WTC11 (cell line): ENCODE results near the gene NFILZ. TPM values are rescaled to one million over a fixed set of nuclear protein-coding genes. Genes with fewer than 3 reads are reported as not detected.

Experiments
- ATAC-seq: fragments of 200-7000 bp; cut with Tn5 transposase; 2 replicates; pipeline ENCODE4 v1.10.0; 2021; ENCODE audit warnings: mild to moderate bottlenecking, moderate library complexity
- CTCF ChIA-PET: fragments of 300-600 bp; sonication (Branson Sonifier 250); formaldehyde crosslinking; loops from one replicate; lab custom pipeline; 2021; ENCODE audit warnings: antibody characterized with exemption; lab: Charles Lee
- POLR2A ChIA-PET: fragments of 350-600 bp; sonication (Branson Sonifier 250); formaldehyde crosslinking; loops from one replicate; lab custom pipeline; 2021; ENCODE audit warnings: antibody characterized with exemption; lab: Charles Lee
- DNase-seq: peaks from one replicate; pipeline ENCODE4 v3.0.0; 2021; ENCODE audit warnings: low spot score
- H3K27ac Mint-ChIP-seq: 2 replicates; pipeline ENCODE4 v1.8.0; 2021; ENCODE audit warnings: mixed read lengths
- H3K27me3 Mint-ChIP-seq: 2 replicates; pipeline ENCODE4 v1.8.0; 2021; ENCODE audit warnings: low read depth, mild to moderate bottlenecking, moderate library complexity, mixed read lengths
- H3K36me3 Mint-ChIP-seq: 2 replicates; pipeline ENCODE4 v1.8.0; 2021; ENCODE audit warnings: mixed read lengths
- H3K4me1 Mint-ChIP-seq: 2 replicates; pipeline ENCODE4 v1.8.0; 2022; ENCODE audit warnings: mixed read lengths
- H3K4me3 Mint-ChIP-seq: 2 replicates; pipeline ENCODE4 v1.8.0; 2021; ENCODE audit warnings: mild to moderate bottlenecking, moderate library complexity, mixed read lengths
- H3K9me3 Mint-ChIP-seq: 2 replicates; pipeline ENCODE4 v1.8.0; 2021; ENCODE audit warnings: mixed read lengths
- CTCF ChIP-seq: fragments of 200-600 bp; IDR thresholded peaks from 2 replicates; pipeline ENCODE4 v1.8.0; 2022; ENCODE audit warnings: antibody characterized with exemption
- IRF1 ChIP-seq: sonication (generic); formaldehyde crosslinking; IDR thresholded peaks from 2 replicates; pipeline ENCODE4 v1.8.0; 2023; ENCODE audit warnings: missing genetic modification reagents
- KAT7 ChIP-seq: sonication (generic); formaldehyde crosslinking; IDR thresholded peaks from 2 replicates; pipeline ENCODE4 v1.8.1; 2023; ENCODE audit warnings: missing genetic modification reagents, mild to moderate bottlenecking, borderline replicate concordance
- MAX ChIP-seq: sonication (generic); formaldehyde crosslinking; IDR thresholded peaks from 2 replicates; pipeline ENCODE4 v1.8.0; 2022; ENCODE audit warnings: mild to moderate bottlenecking, missing genetic modification reagents
- MXD4 ChIP-seq: fragments of 250-450 bp; sonication (Bioruptor Pico); IDR thresholded peaks from 2 replicates; pipeline ENCODE4 v1.8.0; 2021; ENCODE audit warnings: mild to moderate bottlenecking, moderate library complexity, borderline replicate concordance
- NFATC4 ChIP-seq: fragments of 250-450 bp; sonication (Bioruptor Pico); IDR thresholded peaks from 2 replicates; pipeline ENCODE4 v1.9.0; 2021; ENCODE audit warnings: mild to moderate bottlenecking
- NR1H2 ChIP-seq: sonication (generic); formaldehyde crosslinking; IDR thresholded peaks from 2 replicates; pipeline ENCODE4 v1.9.0; 2021; ENCODE audit warnings: mild to moderate bottlenecking, moderate library complexity, missing genetic modification reagents
- NR3C1 ChIP-seq: sonication (generic); formaldehyde crosslinking; conservative IDR thresholded peaks from 2 replicates; pipeline ENCODE4 v1.8.1; 2023; ENCODE audit warnings: low read depth, mild to moderate bottlenecking, missing genetic modification reagents
- PREB ChIP-seq: sonication (generic); formaldehyde crosslinking; IDR thresholded peaks from 2 replicates; pipeline ENCODE4 v1.8.1; 2022; ENCODE audit warnings: mild to moderate bottlenecking, missing genetic modification reagents, moderate library complexity, borderline replicate concordance
- RELA ChIP-seq: sonication (generic); formaldehyde crosslinking; IDR thresholded peaks from 2 replicates; pipeline ENCODE4 v1.8.1; 2022; ENCODE audit warnings: missing genetic modification reagents, mild to moderate bottlenecking, borderline replicate concordance
- STAT6 ChIP-seq: sonication (generic); formaldehyde crosslinking; conservative IDR thresholded peaks from 2 replicates; pipeline ENCODE4 v1.8.1; 2023; ENCODE audit warnings: mild to moderate bottlenecking, low read depth, missing genetic modification reagents, moderate library complexity
- USF1 ChIP-seq: sonication (generic); formaldehyde crosslinking; IDR thresholded peaks from 2 replicates; pipeline ENCODE4 v1.8.0; 2022; ENCODE audit warnings: mild to moderate bottlenecking, missing genetic modification reagents
- ZBTB21 ChIP-seq: sonication (generic); formaldehyde crosslinking; IDR thresholded peaks from 2 replicates; pipeline ENCODE4 v1.8.1; 2023; ENCODE audit warnings: mild to moderate bottlenecking, missing genetic modification reagents, borderline replicate concordance
- ZMAT4 ChIP-seq: fragments of 250-450 bp; sonication (Bioruptor Pico); IDR thresholded peaks from 2 replicates; pipeline ENCODE4 v1.9.0; 2021; ENCODE audit warnings: mild to moderate bottlenecking
- ZNF396 ChIP-seq: fragments of 250-450 bp; sonication (Bioruptor Pico); IDR thresholded peaks from 2 replicates; pipeline ENCODE4 v1.8.0; 2021; ENCODE audit warnings: mild to moderate bottlenecking, moderate library complexity, borderline replicate concordance
- total RNA-seq: library from RNA; stranded (reverse); gene quantifications from 3 replicates; pipeline ENCODE4 v1.2.3, GENCODE V29; 2021
- TF ChIP-seq, protein P1 (sequence below): fragments of 250-450 bp; sonication (Bioruptor Pico); IDR thresholded peaks from 2 replicates; pipeline ENCODE4 v1.9.0; 2021; ENCODE audit warnings: mild to moderate bottlenecking, borderline replicate concordance
- TF ChIP-seq, protein P2 (sequence below): sonication (generic); formaldehyde crosslinking; IDR thresholded peaks from 2 replicates; pipeline ENCODE4 v1.8.1; 2023; ENCODE audit warnings: mild to moderate bottlenecking, missing genetic modification reagents
- TF ChIP-seq, protein P3 (sequence below): sonication (generic); formaldehyde crosslinking; IDR thresholded peaks from 2 replicates; pipeline ENCODE4 v1.8.1; 2023; ENCODE audit warnings: mild to moderate bottlenecking, missing genetic modification reagents, moderate library complexity

The NFILZ gene
- total RNA-seq, 1 experiment from 2014 or later, result not detected

- TF ChIP-seq, protein P1, sequence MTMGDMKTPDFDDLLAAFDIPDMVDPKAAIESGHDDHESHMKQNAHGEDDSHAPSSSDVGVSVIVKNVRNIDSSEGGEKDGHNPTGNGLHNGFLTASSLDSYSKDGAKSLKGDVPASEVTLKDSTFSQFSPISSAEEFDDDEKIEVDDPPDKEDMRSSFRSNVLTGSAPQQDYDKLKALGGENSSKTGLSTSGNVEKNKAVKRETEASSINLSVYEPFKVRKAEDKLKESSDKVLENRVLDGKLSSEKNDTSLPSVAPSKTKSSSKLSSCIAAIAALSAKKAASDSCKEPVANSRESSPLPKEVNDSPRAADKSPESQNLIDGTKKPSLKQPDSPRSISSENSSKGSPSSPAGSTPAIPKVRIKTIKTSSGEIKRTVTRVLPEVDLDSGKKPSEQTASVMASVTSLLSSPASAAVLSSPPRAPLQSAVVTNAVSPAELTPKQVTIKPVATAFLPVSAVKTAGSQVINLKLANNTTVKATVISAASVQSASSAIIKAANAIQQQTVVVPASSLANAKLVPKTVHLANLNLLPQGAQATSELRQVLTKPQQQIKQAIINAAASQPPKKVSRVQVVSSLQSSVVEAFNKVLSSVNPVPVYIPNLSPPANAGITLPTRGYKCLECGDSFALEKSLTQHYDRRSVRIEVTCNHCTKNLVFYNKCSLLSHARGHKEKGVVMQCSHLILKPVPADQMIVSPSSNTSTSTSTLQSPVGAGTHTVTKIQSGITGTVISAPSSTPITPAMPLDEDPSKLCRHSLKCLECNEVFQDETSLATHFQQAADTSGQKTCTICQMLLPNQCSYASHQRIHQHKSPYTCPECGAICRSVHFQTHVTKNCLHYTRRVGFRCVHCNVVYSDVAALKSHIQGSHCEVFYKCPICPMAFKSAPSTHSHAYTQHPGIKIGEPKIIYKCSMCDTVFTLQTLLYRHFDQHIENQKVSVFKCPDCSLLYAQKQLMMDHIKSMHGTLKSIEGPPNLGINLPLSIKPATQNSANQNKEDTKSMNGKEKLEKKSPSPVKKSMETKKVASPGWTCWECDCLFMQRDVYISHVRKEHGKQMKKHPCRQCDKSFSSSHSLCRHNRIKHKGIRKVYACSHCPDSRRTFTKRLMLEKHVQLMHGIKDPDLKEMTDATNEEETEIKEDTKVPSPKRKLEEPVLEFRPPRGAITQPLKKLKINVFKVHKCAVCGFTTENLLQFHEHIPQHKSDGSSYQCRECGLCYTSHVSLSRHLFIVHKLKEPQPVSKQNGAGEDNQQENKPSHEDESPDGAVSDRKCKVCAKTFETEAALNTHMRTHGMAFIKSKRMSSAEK (CRISPR knock-in tag), result no peak
- TF ChIP-seq IRF1 (CRISPR knock-in tag) (no peak), RELA (no peak), NFATC4 (CRISPR knock-in tag) (no peak), MXD4 (CRISPR knock-in tag) (no peak), KAT7 (CRISPR knock-in tag) (no peak), ZMAT4 (CRISPR knock-in tag) (no peak), PREB (no peak), ZNF396 (CRISPR knock-in tag) (no peak), USF1 (no peak), NR3C1 (CRISPR knock-in tag) (no peak), NR1H2 (CRISPR knock-in tag) (no peak)
- TF ChIP-seq, protein P2, sequence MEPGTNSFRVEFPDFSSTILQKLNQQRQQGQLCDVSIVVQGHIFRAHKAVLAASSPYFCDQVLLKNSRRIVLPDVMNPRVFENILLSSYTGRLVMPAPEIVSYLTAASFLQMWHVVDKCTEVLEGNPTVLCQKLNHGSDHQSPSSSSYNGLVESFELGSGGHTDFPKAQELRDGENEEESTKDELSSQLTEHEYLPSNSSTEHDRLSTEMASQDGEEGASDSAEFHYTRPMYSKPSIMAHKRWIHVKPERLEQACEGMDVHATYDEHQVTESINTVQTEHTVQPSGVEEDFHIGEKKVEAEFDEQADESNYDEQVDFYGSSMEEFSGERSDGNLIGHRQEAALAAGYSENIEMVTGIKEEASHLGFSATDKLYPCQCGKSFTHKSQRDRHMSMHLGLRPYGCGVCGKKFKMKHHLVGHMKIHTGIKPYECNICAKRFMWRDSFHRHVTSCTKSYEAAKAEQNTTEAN (CRISPR knock-in tag), result no peak
Observed at GRCh38 chr19:8589177-8589714, 41.2 kb upstream of the NFILZ start (continued).

DNA sequence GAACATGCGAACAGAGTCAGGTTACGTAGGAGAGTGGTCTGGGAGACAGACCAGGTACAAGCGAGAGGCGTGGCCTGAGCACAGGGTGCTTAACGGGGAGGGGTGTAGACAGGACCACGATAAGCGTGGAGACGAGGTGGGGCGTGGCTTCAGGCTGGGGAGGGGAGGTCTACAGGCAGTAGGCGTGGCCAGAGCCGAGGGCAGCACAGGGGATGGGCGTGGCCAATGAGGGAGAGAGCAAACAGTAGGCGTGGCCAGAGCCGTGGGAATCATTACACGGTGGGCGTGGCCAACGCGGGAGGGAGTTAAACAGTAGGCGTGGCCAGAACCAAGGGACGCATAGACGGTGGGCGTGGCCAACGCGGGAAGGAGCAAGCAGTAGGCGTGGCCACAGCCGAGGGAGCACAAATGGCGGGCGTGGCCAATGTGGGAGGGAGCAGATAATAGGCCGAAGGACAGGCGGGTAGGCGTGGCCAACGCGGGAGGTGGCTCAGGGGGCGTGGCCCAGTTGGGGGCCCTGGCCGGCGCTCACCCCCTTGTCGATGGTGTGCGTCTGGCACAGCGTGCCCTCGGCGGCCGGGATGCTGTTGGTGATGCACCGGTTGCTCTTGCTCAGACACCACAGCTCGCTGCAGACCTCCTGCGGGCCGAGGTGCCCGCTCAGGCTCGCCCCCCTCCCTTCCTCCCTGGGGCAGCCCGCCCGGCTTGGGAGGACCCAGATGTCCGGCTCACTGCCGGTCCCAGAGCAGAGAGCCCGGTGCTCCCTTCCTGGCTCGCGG lies 38.0 kb upstream of the NFILZ start:
- H3K27me3 Mint-ChIP-seq, result peaks cover 52% of the 10 kb centered on the region
- peaks cover 10% of the 10 kb centered on the region for H3K9me3 Mint-ChIP-seq
- CTCF ChIA-PET, result interaction anchor here (0.6 to 6.2 kb wide), 8 partner anchors 12 to 1084 kb away, joined by 3 to 54 read pairs (median 6); partner anchors contain the start of genes MYO1F and ZNF414
- H3K36me3 Mint-ChIP-seq, result peaks cover 21% of the 10 kb centered on the region; the same call in 1 of the 2 replicates
- peak; percentile 100 for DNase-seq
- peak overlapping the region; percentile 74 for H3K4me3 Mint-ChIP-seq
- no peak overlapping the region for H3K27ac Mint-ChIP-seq
- peaks cover 9% of the 10 kb centered on the region for H3K4me1 Mint-ChIP-seq
- peak; percentile 98 for ATAC-seq
- POLR2A ChIA-PET, result interaction anchor here (1.2 kb wide), 1 partner anchor 13 kb away, joined by 8 read pairs; no protein-coding TSS in a partner anchor
- TF ChIP-seq, protein P3, sequence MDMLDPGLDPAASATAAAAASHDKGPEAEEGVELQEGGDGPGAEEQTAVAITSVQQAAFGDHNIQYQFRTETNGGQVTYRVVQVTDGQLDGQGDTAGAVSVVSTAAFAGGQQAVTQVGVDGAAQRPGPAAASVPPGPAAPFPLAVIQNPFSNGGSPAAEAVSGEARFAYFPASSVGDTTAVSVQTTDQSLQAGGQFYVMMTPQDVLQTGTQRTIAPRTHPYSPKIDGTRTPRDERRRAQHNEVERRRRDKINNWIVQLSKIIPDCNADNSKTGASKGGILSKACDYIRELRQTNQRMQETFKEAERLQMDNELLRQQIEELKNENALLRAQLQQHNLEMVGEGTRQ (CRISPR knock-in tag), result peak; percentile 49; the same call in 1 of the 2 replicates
- TF ChIP-seq CTCF (no peak), ZBTB21 (CRISPR knock-in tag) (0 out of 2 replicates have a peak, but pooled peaks have one; percentile 45), STAT6 (0 out of 2 replicates have a peak, but pooled peaks have one; percentile 18), MAX (CRISPR knock-in tag) (peak; percentile 66; the same call in 1 of the 2 replicates)
